Kidney tubule cell (primary cell): ENCODE results near the gene GRIK4.
"Not testable (repeated sequence)": the region's sequence is repeated elsewhere in the genome, so short reads cannot be mapped to it uniquely, and the experiment has no call there.

Experiments used
- DNase-seq: peaks from one replicate; pipeline ENCODE4 v3.0.0-alpha.2; 2018; ENCODE audit warnings: low spot score

Gene GRIK4

GRCh38 chr11:120746376-120746775 lies 234.8 kb downstream of the GRIK4 start:
- no peak for DNase-seq

GRCh38 chr11:120746836-120747609 lies 235.5 kb downstream of the GRIK4 start:
- DNase-seq = no peak

- no peak for DNase-seq
These were observed 236.6 kb downstream of the GRIK4 start for GRCh38 chr11:120747850-120748814.

- DNase-seq = no peak
These were observed 237.8 kb downstream of the GRIK4 start for GRCh38 chr11:120749395-120749794.

- DNase-seq = no peak
These were observed 239.3 kb downstream of the GRIK4 start for GRCh38 chr11:120750647-120751549.

GRCh38 chr11:120751550-120751949 lies 240.0 kb downstream of the GRIK4 start:
- DNase-seq = no peak

- no peak for DNase-seq
These were observed 241.1 kb downstream of the GRIK4 start for GRCh38 chr11:120752668-120753067.

- DNase-seq = no peak
These were observed 245.4 kb downstream of the GRIK4 start for GRCh38 chr11:120756931-120757330.

GRCh38 chr11:120759046-120759445 lies 247.5 kb downstream of the GRIK4 start:
- no peak for DNase-seq

GRCh38 chr11:120765710-120766109 lies 254.2 kb downstream of the GRIK4 start:
- DNase-seq = not testable (repeated sequence)

GRCh38 chr11:120766318-120766717 lies 254.8 kb downstream of the GRIK4 start:
- DNase-seq = no peak

- no peak for DNase-seq
These were observed 257.4 kb downstream of the GRIK4 start for GRCh38 chr11:120768949-120769348.

GRCh38 chr11:120769906-120770305 lies 258.4 kb downstream of the GRIK4 start:
- no peak for DNase-seq

GRCh38 chr11:120771551-120772060 lies 260.1 kb downstream of the GRIK4 start:
- no peak for DNase-seq

GRCh38 chr11:120773501-120774031 lies 262.0 kb downstream of the GRIK4 start:
- no peak for DNase-seq

- no peak for DNase-seq
These were observed 263.2 kb downstream of the GRIK4 start for GRCh38 chr11:120774591-120775386.

GRCh38 chr11:120775986-120776951 lies 264.7 kb downstream of the GRIK4 start:
- DNase-seq = no peak

- no peak for DNase-seq
These were observed 267.3 kb downstream of the GRIK4 start for GRCh38 chr11:120778685-120779490.
